ENCODE measurements around the gene ZNF488. TPM values are rescaled to one million over a fixed set of nuclear protein-coding genes. Genes with fewer than 3 reads are reported as not detected.

The ZNF488 gene
- total RNA-seq, 1 donor from 2014 or later: 0.41 TPM

DNA sequence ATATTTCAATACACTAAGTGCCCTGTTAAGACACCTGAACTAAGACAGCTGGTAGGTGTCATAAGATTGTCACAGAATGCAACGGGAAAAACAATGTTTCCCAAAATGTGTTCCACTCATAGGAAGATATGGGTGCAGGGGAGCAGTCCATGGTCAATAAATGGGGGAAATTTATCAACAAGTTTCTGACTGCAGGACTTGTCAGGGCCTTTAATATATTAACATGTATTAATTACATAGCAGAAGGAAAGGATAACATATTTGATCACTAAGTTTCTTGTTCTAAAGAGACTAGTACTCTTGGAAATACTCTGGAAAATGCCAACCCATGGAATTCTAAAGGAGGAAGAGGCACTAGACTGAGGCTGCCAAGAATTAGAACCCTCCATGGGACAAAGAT is 29.2 kb downstream of the ZNF488 start:
- Mint-ChIP-seq H3K4me1 (ENCODE audit: unreplicated experiment) (no peaks in the 10 kb centered on the region), H3K4me3 (ENCODE audit: unreplicated experiment) (no peak overlapping the region), H3K27ac (ENCODE audit: unreplicated experiment) (no peak overlapping the region), H3K9me3 (ENCODE audit: unreplicated experiment) (no peaks in the 10 kb centered on the region), H3K36me3 (ENCODE audit: low read depth, unreplicated experiment) (no peaks in the 10 kb centered on the region), H3K27me3 (ENCODE audit: unreplicated experiment) (peaks cover 5% of the 10 kb centered on the region)
- no peak for DNase-seq (ENCODE audit: low spot score)
- TF ChIP-seq, protein P1, sequence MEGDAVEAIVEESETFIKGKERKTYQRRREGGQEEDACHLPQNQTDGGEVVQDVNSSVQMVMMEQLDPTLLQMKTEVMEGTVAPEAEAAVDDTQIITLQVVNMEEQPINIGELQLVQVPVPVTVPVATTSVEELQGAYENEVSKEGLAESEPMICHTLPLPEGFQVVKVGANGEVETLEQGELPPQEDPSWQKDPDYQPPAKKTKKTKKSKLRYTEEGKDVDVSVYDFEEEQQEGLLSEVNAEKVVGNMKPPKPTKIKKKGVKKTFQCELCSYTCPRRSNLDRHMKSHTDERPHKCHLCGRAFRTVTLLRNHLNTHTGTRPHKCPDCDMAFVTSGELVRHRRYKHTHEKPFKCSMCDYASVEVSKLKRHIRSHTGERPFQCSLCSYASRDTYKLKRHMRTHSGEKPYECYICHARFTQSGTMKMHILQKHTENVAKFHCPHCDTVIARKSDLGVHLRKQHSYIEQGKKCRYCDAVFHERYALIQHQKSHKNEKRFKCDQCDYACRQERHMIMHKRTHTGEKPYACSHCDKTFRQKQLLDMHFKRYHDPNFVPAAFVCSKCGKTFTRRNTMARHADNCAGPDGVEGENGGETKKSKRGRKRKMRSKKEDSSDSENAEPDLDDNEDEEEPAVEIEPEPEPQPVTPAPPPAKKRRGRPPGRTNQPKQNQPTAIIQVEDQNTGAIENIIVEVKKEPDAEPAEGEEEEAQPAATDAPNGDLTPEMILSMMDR (IDR thresholded peaks at IDR 0.05; ENCODE audit: unreplicated experiment): no peak

DNA sequence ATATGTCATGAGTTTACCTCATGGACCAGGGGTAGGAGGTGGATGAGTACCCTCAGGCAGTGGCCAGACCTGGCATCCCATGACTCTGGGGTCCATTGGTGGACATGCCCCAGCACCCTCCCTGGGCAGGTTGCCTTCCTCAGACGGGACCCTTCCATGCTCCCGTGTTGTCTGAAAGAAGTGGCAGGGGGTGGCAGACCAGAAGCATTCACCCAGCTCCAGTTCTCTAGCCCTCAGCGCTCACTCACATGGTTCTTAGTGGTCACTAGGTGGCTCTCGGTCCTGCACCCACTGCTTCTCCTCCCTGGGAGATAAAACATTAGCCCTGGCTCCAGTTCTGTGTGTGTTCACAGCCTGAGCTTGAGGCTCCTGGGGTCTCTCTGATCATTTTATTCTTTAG is 29.9 kb downstream of the ZNF488 start:
- Mint-ChIP-seq H3K9me3 (ENCODE audit: unreplicated experiment) (no peaks in the 10 kb centered on the region), H3K27ac (ENCODE audit: unreplicated experiment) (no peak overlapping the region), H3K27me3 (ENCODE audit: unreplicated experiment) (peaks cover 5% of the 10 kb centered on the region), H3K36me3 (ENCODE audit: low read depth, unreplicated experiment) (no peaks in the 10 kb centered on the region), H3K4me3 (ENCODE audit: unreplicated experiment) (no peak overlapping the region), H3K4me1 (ENCODE audit: unreplicated experiment) (no peaks in the 10 kb centered on the region)
- TF ChIP-seq, protein P1 (IDR thresholded peaks at IDR 0.05; ENCODE audit: unreplicated experiment): no peak
- no peak for DNase-seq (ENCODE audit: low spot score)

DNA sequence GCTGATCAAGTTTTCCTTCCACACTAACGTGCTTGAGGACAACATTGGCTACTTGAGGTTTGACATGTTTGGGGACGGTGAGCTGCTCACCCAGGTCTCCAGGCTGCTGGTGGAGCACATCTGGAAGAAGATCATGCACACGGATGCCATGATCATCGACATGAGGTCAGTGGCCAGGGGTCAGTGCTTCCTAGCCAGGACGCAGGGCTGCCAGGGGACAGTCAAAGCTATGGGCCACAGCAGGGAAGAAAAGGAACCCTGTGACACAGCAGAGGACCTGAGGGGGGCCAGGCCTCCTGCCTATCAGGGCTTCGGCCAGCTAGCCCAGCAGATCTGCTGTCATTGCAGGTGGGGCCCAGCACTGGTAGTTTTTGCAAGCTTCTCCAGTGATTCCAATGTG is 30.7 kb downstream of the ZNF488 start:
- Mint-ChIP-seq H3K4me1 (ENCODE audit: unreplicated experiment) (no peaks in the 10 kb centered on the region), H3K27me3 (ENCODE audit: unreplicated experiment) (peaks cover 2% of the 10 kb centered on the region), H3K4me3 (ENCODE audit: unreplicated experiment) (no peak overlapping the region), H3K9me3 (ENCODE audit: unreplicated experiment) (no peaks in the 10 kb centered on the region), H3K27ac (ENCODE audit: unreplicated experiment) (no peak overlapping the region), H3K36me3 (ENCODE audit: low read depth, unreplicated experiment) (no peaks in the 10 kb centered on the region)
- TF ChIP-seq, protein P1 (IDR thresholded peaks at IDR 0.05; ENCODE audit: unreplicated experiment): no peak
- no peak for DNase-seq (ENCODE audit: low spot score)

DNA sequence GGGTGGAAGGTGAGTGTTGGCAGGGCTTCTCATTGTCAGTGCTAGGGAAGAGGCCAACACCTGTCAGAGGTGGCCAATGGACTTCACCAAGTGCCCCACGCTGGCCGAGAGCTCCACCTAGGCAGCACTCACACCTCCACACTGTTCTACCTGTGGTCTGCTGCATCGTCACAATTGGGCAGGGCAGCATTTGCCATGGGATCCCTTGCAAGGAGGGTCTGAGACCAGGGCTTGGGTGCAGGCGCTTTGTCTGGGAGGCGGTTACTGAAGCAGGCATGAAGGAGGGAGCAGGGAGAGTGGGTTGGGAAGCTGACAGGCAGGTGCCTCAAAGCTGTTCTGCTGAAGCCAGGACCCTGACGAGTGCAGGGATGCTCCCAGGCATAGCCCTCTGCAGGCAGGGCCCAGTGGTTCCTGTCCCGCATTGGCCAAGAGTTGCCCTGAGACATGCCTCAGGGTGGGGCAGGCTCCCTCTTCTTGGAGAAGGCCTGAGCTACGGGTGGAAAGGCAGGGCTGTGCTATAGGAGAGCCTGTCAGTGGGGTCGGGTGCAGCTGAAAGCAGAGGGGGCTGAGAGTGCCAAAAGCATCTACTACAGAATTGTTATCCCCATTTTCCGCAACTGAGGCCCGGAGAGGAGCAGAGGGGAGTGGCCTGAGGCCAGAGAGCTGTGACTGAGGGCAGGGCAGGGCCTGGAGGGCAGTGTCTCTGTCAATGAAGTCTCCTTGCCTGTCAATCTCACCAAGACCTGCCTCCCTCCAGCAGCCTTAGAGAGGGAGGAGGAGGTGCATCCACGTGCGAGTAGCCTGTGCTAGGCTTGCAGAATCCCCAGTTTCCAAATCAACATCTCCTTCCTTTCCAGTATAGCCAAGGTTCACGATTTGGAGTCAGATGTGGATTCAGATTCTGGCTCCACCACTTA is 31.9 kb downstream of the ZNF488 start:
- Mint-ChIP-seq H3K4me3 (ENCODE audit: unreplicated experiment) (no peak overlapping the region), H3K27me3 (ENCODE audit: unreplicated experiment) (peaks cover 7% of the 10 kb centered on the region), H3K4me1 (ENCODE audit: unreplicated experiment) (no peaks in the 10 kb centered on the region), H3K36me3 (ENCODE audit: low read depth, unreplicated experiment) (no peaks in the 10 kb centered on the region), H3K27ac (ENCODE audit: unreplicated experiment) (no peak overlapping the region), H3K9me3 (ENCODE audit: unreplicated experiment) (no peaks in the 10 kb centered on the region)
- DNase-seq (ENCODE audit: low spot score): no peak
- TF ChIP-seq, protein P1 (IDR thresholded peaks at IDR 0.05; ENCODE audit: unreplicated experiment): no peak

Measured in endothelial cell (in vitro differentiated cells).